ENCODE data around the gene NPIPA3. TPM values are rescaled to one million over a fixed set of nuclear protein-coding genes. Genes with fewer than 3 reads are reported as not detected.
"Not testable (repeated sequence)": the region's sequence is repeated elsewhere in the genome, so short reads cannot be mapped to it uniquely, and the experiment has no call there.

The NPIPA3 gene
- total RNA-seq, 1 experiment from 2014 or later: 1.1 TPM

DNA sequence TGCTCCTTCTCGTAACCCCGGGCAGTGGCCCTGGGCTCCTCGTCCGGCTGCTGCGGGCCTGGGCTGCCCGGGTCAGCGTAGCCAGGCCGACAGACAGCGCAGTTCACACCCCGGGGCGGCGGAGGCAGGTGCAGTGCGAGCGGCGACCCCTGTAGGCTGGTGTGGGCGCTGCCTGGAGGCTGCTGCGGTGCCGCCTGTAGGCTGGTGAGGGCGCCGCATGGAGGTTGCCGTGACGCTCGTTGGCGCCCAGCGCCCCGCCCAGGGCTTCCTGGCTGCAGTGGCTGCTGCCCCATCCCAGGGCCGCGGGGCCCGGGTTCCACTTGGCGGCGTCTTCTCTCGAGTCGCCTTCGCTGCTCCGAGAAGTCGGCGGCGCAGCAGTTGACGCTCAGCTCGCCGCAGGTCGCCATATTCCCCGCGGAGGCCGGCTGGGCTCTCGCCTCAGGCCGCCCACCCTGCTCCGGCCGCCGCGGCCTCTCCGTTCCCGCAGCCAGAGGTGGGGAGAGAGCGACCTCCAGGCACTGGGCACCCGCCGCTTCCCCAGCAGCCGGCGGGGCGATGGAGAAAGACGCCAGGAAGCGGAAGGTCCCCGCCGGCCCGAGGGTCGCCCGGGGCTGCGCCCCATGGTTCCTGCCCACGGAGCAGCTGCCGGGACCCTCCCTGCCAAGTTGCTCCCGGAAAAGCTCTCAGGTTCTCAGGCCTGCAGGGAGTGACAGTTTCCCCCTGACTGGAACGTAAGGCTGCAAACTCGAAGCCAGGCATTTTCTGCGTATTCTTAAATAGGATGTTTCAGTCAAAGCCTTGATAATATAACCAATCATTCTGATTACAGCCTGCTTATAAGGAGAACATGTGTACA lies 39.3 kb downstream of the NPIPA3 start, which contains the start of gene NPIPA2:
Gene NPIPA2, plus strand, starts transcription at position 261 of the 856 bp plus-strand sequence. CDS start 5,533 bp downstream, outside the sequence.
- DNase-seq (ENCODE audit: low spot score): not testable (repeated sequence)

DNA sequence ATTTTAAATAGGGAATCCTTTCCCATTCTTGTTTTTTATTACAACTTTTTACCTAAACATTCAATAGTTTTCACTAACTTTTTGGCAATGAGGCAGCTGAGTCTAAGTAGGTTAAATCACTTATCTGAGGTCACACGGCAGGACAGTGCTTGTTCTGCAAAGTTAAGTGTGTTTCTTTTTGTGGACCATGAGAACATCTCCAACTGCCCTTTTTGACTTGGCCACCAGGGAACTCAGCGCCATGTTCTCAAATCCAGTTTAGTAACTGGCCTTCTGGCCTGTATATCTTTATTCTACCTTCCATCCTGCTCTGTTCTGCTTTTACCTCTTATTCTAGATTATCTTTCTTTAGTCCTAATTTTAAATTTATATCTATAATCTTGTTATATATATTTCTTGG lies 70.4 kb downstream of the NPIPA3 start:
- DNase-seq (ENCODE audit: low spot score): not testable (repeated sequence)

DNA sequence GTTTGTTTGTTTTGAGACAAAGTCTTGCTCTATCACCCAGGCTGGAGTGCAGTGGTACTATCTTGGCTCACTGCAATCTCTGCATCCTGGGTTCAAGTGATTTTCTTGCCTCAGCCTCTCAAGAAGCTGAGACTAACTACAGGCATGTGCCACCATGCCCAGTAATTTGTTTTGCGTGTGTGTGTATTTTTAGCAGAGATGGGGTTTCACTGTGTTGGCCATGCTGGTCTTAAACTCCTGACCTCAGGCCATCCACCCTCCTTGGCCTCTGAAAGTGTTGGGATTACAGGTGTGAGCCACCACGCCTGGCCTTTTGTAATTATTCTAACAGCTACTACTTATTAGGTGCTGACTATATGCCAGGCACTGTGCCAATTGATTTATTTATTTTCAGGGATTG lies 72.4 kb downstream of the NPIPA3 start:
- DNase-seq (ENCODE audit: low spot score): not testable (repeated sequence)

Other genes with a start within 250 kb of the NPIPA3 start
- gene PARN, start 73.2 kb upstream of the NPIPA3 start, total RNA-seq (2014; rRNA removed; shearing (Covaris generic)): 10.8 and 10.9 TPM in 2 replicates
- gene BFAR, start 70.5 kb upstream of the NPIPA3 start, total RNA-seq (2014; rRNA removed; shearing (Covaris generic)): 33.3 and 35.5 TPM in 2 replicates
- 0.33 TPM in 1 of 2 replicates, not detected in the other for gene PLA2G10, start 9.1 kb upstream of the NPIPA3 start, total RNA-seq (2014; rRNA removed; shearing (Covaris generic))
- gene NPIPA2, start 39.1 kb downstream of the NPIPA3 start, total RNA-seq (2014; rRNA removed; shearing (Covaris generic)): not detected in 2 replicates
- 51.9 and 58.6 TPM in 2 replicates for gene NOMO1, start 130.3 kb downstream of the NPIPA3 start, total RNA-seq (2014; rRNA removed; shearing (Covaris generic))
- gene NPIPA1, start 234.0 kb downstream of the NPIPA3 start, total RNA-seq (2014; rRNA removed; shearing (Covaris generic)): 27.1 and 30.3 TPM in 2 replicates